ENCODE results near the gene ATOH8.

ATOH8 gene

DNA sequence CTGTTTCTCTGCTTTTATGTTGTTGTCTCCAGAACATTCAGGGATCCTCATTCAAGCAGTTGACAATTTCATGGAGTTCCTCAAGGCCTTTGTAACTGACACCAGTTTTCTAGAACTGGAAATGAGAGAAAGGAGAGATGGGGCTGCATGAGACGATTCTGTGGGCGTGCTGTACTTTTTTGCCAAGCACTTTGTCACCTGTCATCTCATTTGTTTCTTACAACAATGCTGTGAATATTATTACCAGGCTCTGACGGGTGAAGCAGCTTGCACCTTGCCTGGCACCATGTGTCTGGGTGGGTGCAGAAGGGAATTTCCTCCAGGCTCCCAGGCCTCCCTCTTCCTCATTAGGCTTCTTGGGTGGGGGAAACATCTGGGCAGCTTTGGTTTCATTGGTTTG lies 22.2 kb upstream of the ATOH8 start:
- Histone ChIP-seq H3K27me3 (no peaks in the 10 kb centered on the region), H3K36me3 (no peaks in the 10 kb centered on the region), H3K9me3 (replicated peaks in 1 of 11) (no peaks in the 10 kb centered on the region), H3K9ac (no peak overlapping the region), H3K4me1 (peaks cover 0 to 18% (median 7%) of the 10 kb centered on the region in 10 experiments; a peak in 16 of 20 replicates), H4K20me1 (no peaks in the 10 kb centered on the region; a peak in 1 of 22 replicates), H3K4me2 (no peak overlapping the region), H3K4me3 (no peak overlapping the region), H3K27ac (no peak overlapping the region)
- TF ChIP-seq Cebpa-rat (IDR thresholded peaks at IDR 0.05): no peak

DNA sequence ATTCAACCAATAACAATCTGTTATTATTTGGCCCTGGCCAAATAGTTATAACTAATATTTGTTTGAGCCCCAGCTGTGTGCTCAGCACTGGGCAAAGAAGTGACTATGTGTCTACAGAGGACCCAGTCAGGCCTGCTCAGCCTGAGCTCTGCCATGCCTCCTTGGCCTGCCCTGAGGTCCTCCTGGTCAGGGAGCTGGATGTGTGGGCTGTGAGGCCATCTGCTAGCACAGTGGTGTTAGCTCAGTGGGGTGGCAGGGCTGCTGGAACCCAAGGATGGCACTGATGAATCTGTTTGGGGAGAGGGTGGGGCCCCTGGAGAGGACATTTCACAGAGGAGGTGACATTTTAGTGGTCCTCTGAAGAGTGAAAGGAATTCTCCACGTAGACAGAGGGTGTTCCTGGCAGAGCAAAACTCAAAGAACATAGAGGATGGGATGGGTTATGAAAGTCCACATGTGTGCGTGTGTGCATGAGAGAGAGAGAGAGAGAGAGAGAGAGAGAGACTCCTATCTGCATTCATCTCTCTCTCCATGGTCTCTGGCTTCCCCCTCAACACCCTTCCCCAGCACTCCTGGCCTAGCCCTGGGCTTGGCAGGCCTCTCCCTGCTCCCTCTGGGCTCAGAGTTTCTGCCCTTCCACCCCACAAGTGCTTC lies 21.2 kb upstream of the ATOH8 start:
- Histone ChIP-seq H3K36me3 (no peaks in the 10 kb centered on the region), H3K4me1 (peaks cover 0 to 17% (median 7%) of the 10 kb centered on the region in 10 experiments; a peak in 16 of 20 replicates), H3K9ac (no peak overlapping the region), H3K9me3 (replicated peaks in 1 of 11) (no peaks in the 10 kb centered on the region), H3K27ac (no peak overlapping the region), H3K4me3 (no peak overlapping the region), H4K20me1 (no peaks in the 10 kb centered on the region; a peak in 1 of 22 replicates), H3K4me2 (no peak overlapping the region), H3K27me3 (no peaks in the 10 kb centered on the region)
- no peak for TF ChIP-seq Cebpa-rat (IDR thresholded peaks at IDR 0.05)

DNA sequence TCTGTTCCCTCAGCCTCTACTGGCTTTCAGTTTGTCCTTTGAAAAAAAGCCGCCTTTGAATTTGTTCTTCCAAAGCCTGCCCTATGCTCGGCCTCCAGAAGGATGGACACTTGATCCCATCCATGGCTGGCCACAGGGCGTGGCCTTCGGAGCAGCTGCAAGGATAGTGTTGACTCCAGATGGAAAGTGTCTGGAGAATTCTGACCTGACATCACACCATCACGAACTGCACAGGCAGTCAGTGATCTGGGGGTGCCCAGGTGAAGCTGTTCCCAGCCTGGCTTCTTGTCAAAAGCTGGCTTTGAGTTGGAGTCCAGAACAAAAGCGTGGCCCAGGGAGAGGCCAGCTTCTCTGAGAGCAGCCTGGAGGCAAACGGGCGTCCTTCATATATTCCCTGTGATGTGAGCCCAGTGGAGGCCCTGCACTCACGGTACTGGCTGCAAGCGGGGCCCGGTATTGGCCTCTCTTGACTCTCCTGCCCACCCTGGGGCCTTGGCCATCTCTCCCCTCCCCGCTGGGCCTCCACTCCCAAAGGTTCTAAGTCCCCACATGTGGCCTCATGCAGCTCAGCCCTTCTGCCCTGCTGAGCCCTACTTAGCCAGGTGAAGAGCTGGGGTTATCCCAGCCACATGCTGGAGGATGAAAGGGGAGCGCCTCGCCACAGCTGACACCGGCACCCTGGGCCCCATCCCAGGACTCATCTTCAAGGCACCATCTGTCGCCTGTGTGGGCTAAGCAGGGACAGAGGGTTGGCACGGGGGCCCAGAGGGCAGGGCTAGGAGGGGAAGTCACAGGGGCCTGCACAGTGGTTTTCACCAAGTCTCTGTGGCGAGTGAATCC lies 20.4 kb upstream of the ATOH8 start:
- Histone ChIP-seq H3K4me1 (peaks cover 0 to 13% (median 7%) of the 10 kb centered on the region in 10 experiments; a peak in 16 of 20 replicates), H3K36me3 (no peaks in the 10 kb centered on the region), H3K9ac (no peak overlapping the region), H3K4me3 (no peak overlapping the region), H3K27ac (no peak overlapping the region), H3K9me3 (replicated peaks in 1 of 11) (no peaks in the 10 kb centered on the region), H4K20me1 (no peaks in the 10 kb centered on the region), H3K27me3 (no peaks in the 10 kb centered on the region), H3K4me2 (peak overlapping the region in 3 of 11 experiments; percentile 7 to 23 (median 20); a peak in 2 of 22 replicates)
- TF ChIP-seq Cebpa-rat (IDR thresholded peaks at IDR 0.05): no peak

DNA sequence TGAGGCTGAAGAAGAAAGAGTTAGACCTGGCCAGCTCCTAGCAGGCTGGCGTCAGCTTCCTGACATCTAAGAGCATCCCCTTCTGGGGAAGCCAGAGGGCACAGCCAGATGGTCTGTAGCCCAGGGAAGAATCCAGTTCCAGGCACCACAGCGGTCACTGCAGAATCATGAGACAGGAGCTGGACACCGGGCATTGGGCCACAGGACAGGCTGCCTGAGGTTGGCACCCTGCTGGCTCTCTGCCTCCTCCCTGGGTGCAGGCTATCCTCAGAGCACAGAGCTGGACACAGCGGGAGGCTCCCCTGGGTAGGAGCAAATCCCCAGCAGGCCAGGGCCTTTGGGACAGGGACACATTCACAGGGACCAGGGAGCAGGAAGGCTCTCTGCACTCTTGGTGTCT lies 19.8 kb upstream of the ATOH8 start:
- TF ChIP-seq Cebpa-rat (IDR thresholded peaks at IDR 0.05): no peak
- Histone ChIP-seq H3K27ac (no peak overlapping the region), H4K20me1 (no peaks in the 10 kb centered on the region), H3K4me1 (peaks cover 0 to 11% (median 4%) of the 10 kb centered on the region in 10 experiments; a peak in 12 of 20 replicates), H3K4me3 (no peak overlapping the region), H3K27me3 (no peaks in the 10 kb centered on the region), H3K9me3 (replicated peaks in 1 of 11) (no peaks in the 10 kb centered on the region), H3K36me3 (no peaks in the 10 kb centered on the region), H3K4me2 (peak overlapping the region in 2 of 11 experiments; percentile 7 to 20; a peak in 2 of 22 replicates), H3K9ac (no peak overlapping the region)

DNA sequence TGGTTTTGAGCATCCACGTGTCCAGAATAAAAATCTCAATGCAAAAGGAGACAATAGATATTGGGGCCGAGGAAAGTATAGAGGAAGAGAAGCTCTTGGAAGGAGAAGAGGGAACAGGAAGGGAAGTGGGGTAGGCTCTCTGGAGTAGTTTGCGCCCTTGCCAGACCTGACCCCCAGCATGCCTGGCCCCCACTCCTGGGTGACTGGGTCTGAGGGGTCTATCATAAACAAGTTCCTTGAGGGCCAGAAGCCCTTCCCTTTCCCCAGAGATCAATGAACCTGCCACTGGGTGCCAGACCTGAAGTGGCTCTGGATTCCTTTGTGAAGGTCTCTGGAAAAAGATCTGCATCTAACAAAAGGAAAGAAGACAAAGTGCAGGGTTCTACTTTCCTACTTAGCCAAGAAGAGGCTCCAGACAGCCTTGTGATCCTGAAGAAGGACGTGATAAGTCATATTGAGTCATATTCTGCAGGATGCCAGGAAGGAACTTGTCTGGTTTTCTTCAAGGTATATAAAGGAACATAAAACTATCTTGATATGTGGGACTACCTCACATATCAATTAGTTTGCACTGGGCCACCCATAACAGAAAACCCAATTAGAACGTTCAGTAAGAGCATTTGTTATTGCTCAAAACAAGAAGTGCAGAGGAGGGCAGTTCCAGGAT lies 18.7 kb upstream of the ATOH8 start:
- Histone ChIP-seq H3K4me1 (peaks cover 0 to 7% (median 0%) of the 10 kb centered on the region in 10 experiments; a peak in 4 of 20 replicates), H3K4me3 (no peak overlapping the region), H4K20me1 (no peaks in the 10 kb centered on the region), H3K9me3 (replicated peaks in 1 of 11) (no peaks in the 10 kb centered on the region), H3K9ac (no peak overlapping the region), H3K36me3 (no peaks in the 10 kb centered on the region), H3K27me3 (no peaks in the 10 kb centered on the region), H3K4me2 (no peak overlapping the region), H3K27ac (no peak overlapping the region)
- TF ChIP-seq Cebpa-rat (IDR thresholded peaks at IDR 0.05): no peak

DNA sequence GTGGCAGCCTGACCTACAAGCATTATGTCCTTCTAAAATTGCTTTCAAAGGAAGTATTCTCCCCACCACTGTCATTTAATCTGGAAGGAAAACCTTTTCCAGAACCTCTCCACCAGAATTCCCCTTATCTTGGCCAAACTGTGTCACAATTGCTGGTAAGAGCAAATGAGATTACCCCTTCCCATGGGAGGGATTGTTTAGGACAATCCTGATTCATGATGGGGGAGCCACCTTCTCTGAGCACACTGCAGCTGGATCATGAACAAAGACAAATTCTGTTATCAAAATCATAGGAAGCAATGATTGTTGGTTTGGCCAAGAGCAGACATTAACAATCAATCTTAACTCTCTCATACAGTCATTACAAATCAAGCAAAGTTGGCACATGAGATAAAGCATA lies 18.1 kb upstream of the ATOH8 start:
- Histone ChIP-seq H4K20me1 (0 out of 22 replicates have a peak, but pooled peaks cover 0 to under 1% (median 0%) of the 10 kb centered on the region in 11 experiments), H3K27ac (no peak overlapping the region), H3K9ac (no peak overlapping the region), H3K9me3 (replicated peaks in 1 of 11) (no peaks in the 10 kb centered on the region), H3K36me3 (no peaks in the 10 kb centered on the region), H3K4me1 (peaks cover 0 to 7% (median 0%) of the 10 kb centered on the region in 10 experiments; a peak in 4 of 20 replicates), H3K4me2 (no peak overlapping the region), H3K4me3 (no peak overlapping the region), H3K27me3 (no peaks in the 10 kb centered on the region)
- no peak for TF ChIP-seq Cebpa-rat (IDR thresholded peaks at IDR 0.05)

DNA sequence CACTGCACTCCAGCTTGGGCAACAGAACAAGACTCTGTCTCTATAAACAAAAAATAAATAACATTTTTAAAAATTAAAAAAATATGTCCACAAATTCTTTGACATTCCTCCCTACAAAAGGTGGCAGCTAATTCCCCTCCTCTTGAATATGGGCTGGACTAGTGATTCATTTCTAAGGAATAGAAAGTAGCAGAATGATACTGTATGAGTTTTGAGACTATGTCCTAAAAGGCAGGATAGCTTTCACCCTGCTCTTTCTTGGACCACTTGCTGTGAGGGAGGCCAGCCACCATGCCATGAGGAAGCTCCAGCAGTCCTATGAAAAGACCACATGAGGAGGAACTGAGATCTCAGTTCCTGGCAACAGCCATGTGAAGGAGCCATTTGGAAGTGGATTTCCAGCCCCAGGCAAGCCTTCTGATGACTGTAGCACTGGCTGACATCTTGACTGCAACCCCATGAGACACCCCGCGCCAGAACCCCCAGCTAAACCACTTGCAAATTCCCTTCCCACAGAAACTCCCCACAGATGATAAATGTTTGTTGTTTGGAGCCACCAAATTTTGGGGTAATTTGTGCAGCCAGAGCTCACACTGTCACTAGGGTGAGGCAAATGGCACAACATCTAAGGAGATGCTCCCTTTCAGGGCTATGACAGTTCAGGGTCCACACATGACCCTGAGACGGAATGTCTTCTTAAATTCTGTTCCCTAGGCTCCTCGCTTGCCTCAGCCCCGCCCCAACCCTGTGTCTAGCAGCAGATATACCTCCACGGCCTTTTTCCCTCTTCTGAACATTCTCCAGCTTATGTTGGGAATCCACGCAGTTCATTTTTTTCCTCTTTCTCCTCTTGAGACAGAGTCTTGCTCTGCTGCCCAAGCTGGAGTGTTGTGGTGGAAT lies 17.1 kb upstream of the ATOH8 start:
- Histone ChIP-seq H3K36me3 (no peaks in the 10 kb centered on the region), H4K20me1 (peaks cover 0 to 10% (median 0%) of the 10 kb centered on the region in 11 experiments; a peak in 1 of 22 replicates), H3K27me3 (peaks cover 0 to 7% (median 0%) of the 10 kb centered on the region in 11 experiments; a peak in 3 of 22 replicates), H3K9me3 (replicated peaks in 1 of 11) (no peaks in the 10 kb centered on the region), H3K9ac (no peak overlapping the region), H3K4me1 (peaks cover 0 to 8% (median 2%) of the 10 kb centered on the region in 10 experiments; a peak in 11 of 20 replicates), H3K27ac (no peak overlapping the region), H3K4me3 (no peak overlapping the region), H3K4me2 (no peak overlapping the region)
- TF ChIP-seq Cebpa-rat (IDR thresholded peaks at IDR 0.05): no peak

DNA sequence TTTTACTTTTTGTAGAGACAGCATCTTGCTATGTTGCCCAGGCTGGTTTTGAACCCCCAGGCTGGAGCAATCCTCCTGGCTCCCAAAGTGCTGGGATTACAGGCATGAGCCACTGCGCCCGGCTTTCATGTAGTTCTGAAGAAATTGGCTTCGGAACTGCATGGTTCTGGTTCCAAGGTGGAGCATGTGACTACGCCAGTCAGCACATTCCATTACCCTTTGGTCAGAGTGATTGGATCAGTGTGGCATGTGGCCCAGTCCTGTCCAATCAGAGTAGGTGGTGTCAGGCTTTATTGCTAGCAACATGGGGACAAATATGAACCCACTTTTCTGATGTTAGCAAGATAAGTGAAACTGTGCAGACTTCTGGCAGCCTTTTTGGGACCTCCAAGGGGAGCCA lies 16.3 kb upstream of the ATOH8 start:
- Histone ChIP-seq H3K4me1 (peaks cover 0 to 16% (median 9%) of the 10 kb centered on the region in 10 experiments; a peak in 13 of 20 replicates), H3K9ac (no peak overlapping the region), H3K4me2 (no peak overlapping the region), H4K20me1 (peaks cover 0 to 12% (median 0%) of the 10 kb centered on the region in 11 experiments; a peak in 1 of 22 replicates), H3K27ac (no peak overlapping the region), H3K4me3 (no peak overlapping the region), H3K27me3 (peaks cover 0 to 10% (median 0%) of the 10 kb centered on the region in 11 experiments; a peak in 7 of 22 replicates), H3K36me3 (no peaks in the 10 kb centered on the region), H3K9me3 (replicated peaks in 1 of 11) (no peaks in the 10 kb centered on the region)
- TF ChIP-seq Cebpa-rat (IDR thresholded peaks at IDR 0.05): no peak

All from BLaER1 treated with 17β-estradiol and CSF1 and Interleukin-3, amounts not matched to agents 10 nM and 100 nM (cell line).